Stromal cell of bone marrow (primary cell): Measurements from ENCODE around the gene GNPTG.
"Not testable (repeated sequence)": the region's sequence is repeated elsewhere in the genome, so short reads cannot be mapped to it uniquely, and the experiment has no call there.

Source experiments
- DNase-seq: peaks from one replicate; pipeline ENCODE4 v3.0.0-alpha.2; 2012; ENCODE audit warnings: low read depth

The GNPTG gene

GRCh38 chr16:1319041-1319440 is 32.7 kb upstream of the GNPTG start:
- DNase-seq, result no peak

DNA sequence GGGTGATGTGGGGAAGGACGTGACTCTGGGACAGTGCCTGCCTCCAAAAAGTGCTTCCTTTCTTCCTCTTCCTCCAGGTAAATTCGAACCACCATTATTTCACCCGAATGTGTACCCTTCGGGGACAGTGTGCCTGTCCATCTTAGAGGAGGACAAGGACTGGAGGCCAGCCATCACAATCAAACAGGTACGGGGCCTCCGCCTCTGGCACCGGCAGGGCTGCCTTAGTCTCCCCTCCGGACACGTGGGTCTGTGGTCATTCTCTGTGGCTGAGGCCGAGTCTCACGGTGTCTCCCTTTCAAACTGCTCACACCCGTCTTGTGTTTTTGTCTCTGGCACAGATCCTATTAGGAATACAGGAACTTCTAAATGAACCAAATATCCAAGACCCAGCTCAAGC is 31.6 kb upstream of the GNPTG start:
- no peak for DNase-seq

DNA sequence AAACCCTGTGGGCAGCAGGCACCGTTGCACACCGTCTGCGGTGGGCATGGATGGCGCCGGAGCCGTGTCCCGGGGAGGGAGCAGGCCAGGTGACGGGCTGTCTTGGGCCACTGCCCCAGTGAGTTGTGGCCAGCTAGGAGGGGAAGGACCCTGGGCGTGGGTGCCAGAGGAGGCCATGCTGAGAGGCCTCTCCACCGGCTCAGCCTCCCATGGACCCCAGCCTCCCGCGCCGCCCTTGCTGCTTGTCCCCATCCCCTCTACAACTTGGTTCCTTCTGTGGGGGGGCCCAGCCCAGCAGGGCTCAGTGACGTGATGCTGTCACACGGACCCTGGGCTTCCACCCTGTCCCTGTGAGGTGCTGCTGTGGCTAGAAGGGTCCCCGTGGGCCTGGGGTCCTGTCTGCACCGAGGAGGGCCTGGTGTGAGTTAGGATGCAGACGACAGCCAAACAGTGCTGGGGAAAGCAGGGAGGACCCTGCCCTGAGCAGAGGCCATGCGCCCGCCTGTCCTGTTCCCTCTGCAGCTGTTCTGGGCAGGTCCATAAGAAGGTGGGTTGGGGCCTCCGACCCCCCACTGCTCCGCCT is 31.0 kb upstream of the GNPTG start:
- no peak for DNase-seq

- DNase-seq, result no peak
Observed at GRCh38 chr16:1322407-1322806, 29.3 kb upstream of the GNPTG start.

DNA sequence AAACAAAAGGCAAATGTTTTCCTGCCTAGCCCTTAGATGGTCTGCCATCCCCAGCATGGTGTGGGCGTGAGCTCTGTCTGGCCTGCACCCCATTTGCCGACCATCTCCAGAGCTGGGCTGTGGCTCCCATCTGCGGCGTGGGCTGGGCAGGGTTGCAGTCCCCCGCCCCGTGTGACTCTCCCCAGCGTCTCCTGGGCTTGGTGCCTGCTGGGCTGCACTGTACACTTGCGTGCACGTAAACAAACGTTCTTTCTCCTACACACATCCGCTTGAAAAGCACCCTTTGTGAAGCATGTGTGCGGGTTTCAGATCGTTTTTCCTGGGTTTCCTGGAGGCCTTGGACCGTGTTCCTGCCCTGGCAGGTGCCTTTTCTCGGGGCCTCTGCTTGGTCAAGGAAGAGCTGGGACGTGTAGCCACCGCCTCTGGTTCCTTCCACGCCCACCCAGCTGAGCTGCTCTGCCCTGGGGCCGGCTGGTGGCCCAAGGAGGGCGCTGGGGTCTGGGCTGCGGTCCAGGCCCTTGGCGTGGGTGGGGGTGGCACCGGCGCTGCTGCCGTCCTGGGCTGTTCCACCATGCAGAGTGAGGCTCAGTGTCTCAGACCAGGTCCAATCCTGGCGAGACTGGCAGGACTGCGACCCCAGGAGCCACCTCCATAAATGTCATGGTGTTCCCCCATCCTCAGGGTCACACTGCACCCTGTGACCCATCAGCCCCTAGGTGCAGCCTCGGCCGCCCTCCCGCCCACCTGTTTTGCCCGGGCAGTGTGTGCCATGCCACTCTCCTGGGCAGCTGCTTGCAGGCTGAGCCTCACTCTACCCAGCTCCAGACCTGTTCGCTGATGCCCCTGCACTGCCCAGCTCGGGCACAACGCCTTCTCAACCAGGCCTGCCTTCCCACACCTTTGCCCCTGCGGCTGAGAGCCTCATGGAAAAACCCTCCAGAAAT is 28.2 kb upstream of the GNPTG start:
- DNase-seq, result no peak

GRCh38 chr16:1324286-1324826 is 27.4 kb upstream of the GNPTG start:
- no peak for DNase-seq

DNA sequence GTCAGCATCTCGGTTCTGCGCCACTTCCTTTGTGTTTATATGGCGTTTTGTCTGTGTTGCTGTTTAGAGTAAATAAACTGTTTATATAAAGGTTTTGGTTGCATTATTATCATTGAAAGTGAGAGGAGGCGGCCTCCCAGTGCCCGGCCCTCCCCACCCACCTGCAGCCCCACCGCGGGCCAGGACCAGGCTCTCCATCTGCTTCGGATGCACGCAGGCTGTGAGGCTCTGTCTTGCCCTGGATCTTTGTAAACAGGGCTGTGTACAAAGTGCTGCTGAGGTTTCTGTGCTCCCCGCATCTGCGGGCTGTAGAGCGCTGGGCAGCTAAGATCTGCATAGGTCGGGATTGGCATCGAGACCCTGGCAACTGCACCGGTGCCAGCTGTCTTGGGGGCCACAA is 26.5 kb upstream of the GNPTG start:
- no peak for DNase-seq

DNA sequence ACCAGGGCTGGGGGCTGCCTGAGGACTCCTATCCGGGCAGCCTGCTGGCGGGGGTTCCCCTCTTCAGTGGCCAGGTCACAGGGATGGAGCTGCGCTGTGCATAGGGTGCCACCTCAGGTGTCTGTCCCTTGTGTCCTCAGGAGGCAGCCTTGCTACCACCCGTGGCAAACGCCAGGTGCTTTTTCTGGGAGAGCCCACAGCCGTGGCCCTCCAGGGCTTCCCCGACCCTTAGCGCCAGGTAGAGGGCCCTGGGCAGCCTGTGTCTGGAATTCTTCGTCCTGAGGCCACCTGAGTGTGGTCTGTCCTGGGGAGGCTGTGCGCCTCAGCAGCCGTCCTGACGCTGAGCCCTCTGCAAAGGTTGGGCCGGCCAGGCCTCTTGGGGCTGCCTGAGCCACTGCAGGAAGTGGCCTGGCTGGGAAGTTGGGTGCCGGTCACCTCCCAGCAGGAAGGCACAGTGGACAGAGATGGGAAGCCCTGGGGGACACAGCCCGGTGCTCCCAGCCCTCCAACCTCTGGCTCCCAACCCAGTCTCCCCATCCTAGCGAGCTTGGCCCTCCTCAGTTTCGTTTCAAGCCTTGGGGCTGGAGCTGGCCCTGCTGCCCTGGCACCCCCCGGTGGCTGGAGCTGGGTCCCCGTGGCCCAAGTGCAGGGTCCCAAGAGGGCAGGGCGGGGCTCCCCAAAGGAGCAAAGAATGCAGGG is 25.9 kb upstream of the GNPTG start:
- DNase-seq, result no peak

DNA sequence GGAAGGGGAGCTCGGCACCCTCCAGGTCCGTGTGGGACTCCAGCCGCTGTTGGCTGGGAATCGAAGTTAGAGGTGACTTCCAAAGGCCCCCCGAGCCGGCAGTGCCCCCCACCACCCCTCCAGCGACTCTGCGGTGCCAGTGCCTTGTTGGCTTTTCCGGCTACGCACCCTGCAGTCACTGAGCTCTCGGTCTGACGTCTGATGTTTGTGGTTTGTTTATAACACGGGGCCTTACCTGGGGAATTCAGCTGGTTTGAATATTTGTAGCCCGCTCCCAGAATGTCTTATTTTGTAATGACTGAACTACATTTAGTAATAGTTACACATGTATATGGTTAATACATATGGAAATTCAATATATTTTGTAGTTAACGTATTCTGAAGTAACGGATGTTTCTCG is 25.3 kb upstream of the GNPTG start:
- no peak for DNase-seq

DNA sequence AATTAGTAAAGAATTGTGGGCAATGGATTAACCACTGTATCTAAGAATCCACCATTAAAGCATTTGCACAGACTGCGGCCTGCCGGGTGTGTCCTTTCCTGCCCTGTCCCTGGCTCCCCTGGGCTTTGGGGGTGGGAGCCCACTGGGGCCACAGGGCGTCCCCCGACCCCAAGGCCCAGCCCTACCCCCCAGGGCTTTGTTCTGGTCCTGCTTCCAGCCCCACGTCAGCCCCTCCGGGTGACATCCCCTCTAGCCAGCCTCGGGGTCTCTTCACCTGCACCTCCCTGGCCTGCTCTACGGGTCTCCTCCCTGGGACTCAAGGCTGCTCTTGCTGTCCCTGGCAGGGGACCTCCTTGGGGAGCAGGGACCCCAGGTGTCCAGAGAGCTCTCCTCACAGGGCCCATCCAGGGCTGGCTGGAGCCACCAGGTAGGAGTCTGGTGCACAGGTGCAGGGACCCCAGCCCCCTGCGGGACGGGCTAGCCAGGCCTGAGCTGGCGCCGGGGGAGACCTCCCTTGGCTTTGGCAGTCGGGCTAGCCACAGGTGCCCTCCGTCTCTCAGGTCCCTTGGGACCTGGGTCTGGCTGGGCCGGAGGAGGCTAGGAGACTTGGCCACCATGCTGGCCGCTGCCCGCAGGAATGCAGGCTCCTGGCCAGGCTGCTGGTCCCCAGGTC is 24.6 kb upstream of the GNPTG start:
- no peak for DNase-seq

- DNase-seq, result no peak
Observed at GRCh38 chr16:1327619-1327947, 24.1 kb upstream of the GNPTG start.

GRCh38 chr16:1328136-1328535 is 23.6 kb upstream of the GNPTG start:
- DNase-seq, result not testable (repeated sequence)

- DNase-seq, result not testable (repeated sequence)
Observed at GRCh38 chr16:1328961-1329360, 22.8 kb upstream of the GNPTG start.

- DNase-seq, result no peak
Observed at GRCh38 chr16:1330260-1330914, 21.3 kb upstream of the GNPTG start.

DNA sequence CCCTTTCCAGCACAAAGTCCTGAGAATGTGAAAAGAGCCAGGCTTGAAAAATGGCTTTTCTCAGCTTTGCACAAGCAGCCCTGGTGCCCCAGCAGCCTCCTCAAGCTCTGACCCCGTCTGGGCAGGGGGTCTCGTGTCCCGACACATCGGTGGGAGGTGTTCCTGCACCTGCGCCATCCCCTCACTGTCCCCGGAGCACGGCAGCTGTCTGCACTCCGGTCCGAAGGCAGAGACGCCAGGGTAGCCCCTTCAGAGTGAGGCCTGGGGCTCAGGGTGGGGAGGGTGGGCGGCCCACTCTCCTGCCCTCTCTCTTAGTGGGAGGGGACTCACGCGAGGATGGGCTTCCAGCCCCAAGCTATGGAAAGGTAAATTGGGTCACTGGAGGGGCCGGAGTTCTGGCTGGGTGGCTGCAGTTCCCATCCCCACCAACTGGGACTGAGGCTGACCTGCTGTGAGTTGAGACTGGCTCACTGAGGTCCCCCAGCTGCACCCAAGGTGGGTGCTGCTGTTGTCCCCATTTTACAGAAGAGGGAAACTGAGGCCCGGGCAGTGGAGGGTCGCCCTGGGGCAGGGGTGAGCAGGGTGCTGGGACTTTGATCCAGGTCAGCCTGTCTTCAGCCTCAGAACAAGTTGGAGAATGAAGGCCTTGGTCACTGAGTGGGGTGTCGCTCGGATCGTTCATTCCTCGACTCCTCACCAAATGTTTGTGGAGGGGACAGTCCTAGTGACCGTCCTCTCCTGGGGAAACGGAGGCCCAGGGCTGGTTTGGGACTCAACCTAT is 20.6 kb upstream of the GNPTG start:
- DNase-seq, result no peak

DNA sequence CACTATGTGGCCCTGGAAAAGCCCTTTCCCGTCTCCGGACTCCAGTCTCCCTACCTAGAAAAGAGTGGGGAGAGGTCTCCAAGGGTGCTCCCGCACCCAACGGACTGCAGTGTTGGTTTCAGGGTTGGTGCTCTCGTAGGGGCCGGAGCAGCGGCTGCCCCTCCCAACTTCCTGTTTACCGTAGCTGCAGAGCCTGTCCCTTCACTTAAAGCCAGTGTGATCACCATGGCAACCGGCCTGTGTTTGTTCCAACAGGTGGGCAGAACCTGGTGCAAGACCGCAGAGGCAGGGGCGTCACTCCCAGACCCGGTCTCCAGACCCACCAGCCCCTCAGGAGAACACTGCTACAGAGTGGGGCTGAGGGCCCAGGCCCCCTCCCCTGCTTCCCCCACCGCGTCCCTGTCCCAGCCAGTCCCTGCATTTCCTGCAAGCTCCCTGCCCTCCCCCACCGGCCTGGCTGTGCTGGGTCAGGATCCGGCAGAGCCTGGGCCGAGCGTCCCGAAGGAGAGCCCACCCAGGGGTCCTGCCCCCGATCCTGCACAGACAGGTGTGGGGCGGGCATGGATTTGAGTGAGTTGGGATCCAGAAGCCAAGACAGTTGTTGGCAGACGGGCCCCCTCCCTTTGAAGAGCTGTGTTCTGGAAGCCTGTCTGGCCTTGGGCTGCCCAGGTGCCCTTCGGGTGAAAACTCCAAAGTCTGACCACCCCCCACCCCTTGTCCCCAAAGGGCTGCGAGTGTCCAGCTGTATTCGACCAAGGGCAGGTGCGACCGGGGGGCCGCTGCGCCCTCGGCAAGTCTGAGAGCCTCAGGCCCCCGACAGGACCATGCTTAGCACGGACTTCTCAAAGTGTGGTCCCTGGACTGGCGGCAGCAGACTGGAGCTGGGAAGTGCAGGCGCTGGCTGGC is 19.8 kb upstream of the GNPTG start:
- no peak for DNase-seq

- DNase-seq, result no peak
Observed at GRCh38 chr16:1332618-1333148, 19.0 kb upstream of the GNPTG start.

DNA sequence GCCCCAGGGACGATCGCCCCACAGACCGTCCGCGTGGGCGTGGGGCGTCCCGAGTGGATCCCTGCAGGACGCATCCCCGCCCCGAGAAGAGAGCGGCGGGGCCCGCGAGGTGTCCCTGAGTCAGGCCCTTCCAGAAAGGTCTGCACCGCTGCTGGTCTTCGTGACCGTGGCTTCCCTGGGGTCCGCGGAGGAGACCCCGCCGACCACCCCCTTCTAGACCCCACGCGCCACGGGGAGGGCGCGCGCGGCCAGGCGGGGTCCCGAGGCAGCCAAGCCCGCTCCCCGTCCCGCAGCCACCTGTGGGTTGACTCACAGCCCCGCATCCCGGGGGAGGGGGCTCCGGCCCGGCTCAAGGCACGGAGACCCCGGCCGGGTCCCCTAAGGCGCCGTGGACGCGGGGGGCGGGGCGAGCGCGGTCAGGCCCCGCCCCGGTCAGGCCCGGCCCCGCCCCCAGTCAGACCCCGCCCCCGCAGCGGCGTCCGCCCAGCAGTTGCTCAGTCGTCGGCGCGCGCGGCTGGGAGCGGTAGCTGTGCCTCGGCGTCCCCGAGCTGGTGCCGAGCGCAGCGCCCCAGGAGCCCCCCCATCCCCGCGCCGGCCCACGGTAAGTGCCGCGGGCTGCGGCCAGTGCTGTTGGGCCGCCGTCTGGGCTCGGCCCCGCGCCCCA is 18.4 kb upstream of the GNPTG start, which contains the start of gene BAIAP3:
Gene BAIAP3 (plus strand): TSS at position 497 of the 664 bp plus-strand sequence. CDS start 4,905 bp downstream, outside the sequence.
- DNase-seq, result no peak
